SK-N-SH (cell line): ENCODE data around the gene PHOSPHO1.

Experiments used
- CTCF ChIP-seq: fragments of 200-600 bp; sonication (generic); IDR thresholded peaks from 2 replicates; pipeline ENCODE4 v1.6.1; 2017; ENCODE audit warnings: antibody characterized with exemption, mild to moderate bottlenecking, moderate library complexity
- RFX5 ChIP-seq: IDR thresholded peaks from 2 replicates; pipeline ENCODE4 v1.6.1; 2012; ENCODE audit warnings: mild to moderate bottlenecking, improper control_type of control experiment, low read length
- SIN3A ChIP-seq: IDR thresholded peaks from 2 replicates; pipeline ENCODE4 v1.6.1; 2012; ENCODE audit warnings: low read depth, mild to moderate bottlenecking, low read length, moderate library complexity, borderline replicate concordance

DNA sequence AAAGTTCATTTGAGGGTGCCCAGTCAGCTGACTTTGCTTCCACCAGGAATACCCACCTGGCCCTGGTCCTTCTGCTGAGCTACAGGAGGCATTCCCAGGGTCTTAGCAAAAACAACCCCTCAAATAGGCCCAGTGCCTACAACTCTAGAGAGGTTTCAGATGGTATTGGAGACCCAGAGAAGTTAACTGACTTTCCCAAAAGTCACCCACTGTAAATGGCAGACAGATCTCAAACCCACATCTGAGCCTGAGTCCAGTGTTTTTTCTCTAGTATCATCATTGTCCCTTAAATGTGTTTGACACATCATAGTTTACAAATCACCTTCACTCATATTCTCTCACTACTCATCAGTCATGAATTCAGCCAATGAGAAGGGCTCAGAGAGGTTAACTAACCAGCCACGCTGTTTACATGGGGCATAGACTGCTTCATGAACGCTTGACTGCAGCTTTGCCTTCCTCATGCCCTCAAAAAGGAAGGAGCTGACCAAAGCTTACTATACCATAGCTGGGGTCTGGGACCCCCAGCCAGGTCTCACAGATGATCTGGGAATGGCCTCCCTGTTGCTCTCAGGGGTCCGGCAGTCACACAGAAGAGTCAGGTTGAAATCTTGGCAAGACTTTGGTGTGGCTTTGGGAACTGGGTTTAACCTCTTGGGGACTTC is 3.7 kb downstream of the PHOSPHO1 start:
- no peak for TF ChIP-seq CTCF
- no peak for TF ChIP-seq SIN3A
- TF ChIP-seq RFX5: no peak
